Measurements from ENCODE around the gene SEL1L3. TPM values are rescaled to one million over a fixed set of nuclear protein-coding genes. Genes with fewer than 3 reads are reported as not detected.

Gene SEL1L3
- total and polyA plus RNA-seq, 12 donors: 1.4 to 9.8 (median 3.5) TPM

- Histone ChIP-seq H3K9me3 (no peaks in the 10 kb centered on the region), H3K27me3 (no peaks in the 10 kb centered on the region), H3K36me3 (peaks cover 0 to 45% (median 0%) of the 10 kb centered on the region in 9 donors), H3K27ac (no peak overlapping the region), H3K4me1 (peaks cover 0 to 20% (median 14%) of the 10 kb centered on the region in 9 donors), H3K4me3 (no peak overlapping the region)
- 92 to 93% methylated on average over 8 of the region's 8 CpGs for WGBS, 2 donors
- no peak for ATAC-seq
- DNase-seq: no peak
- TF ChIP-seq CTCF (IDR thresholded peaks at IDR 0.05): no peak
- intact Hi-C loops (cut with DNase I): no loop called here
Observed at GRCh38 chr4:25817059-25817681, 45.6 kb downstream of the SEL1L3 start.

DNA sequence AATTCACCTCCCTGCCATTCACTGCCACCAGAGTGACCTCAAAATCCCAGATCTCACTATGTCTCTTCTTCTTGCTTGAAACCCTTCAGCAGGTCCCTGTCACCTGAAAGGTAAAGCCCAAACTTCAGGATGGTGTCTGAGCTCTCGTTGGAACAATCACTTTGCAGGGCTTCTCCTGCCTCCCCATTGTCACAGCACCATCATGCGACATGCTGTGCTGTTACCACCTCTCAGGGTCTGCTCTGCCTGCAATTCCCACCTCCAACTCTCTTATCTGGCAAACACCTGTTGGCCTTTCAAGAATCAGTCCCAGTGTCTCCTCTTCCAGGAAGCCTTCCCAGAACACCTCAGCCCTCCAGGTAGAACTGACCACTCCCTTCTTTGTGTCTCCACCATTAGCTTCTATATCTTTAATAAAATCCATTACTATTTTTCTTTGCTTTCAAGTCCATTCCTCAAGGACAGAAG, 46.2 kb downstream of the SEL1L3 start:
- H3K4me3 ChIP-seq: no peak overlapping the region
- TF ChIP-seq CTCF (IDR thresholded peaks at IDR 0.05): no peak
- no peaks in the 10 kb centered on the region for H3K9me3 ChIP-seq
- H3K36me3 ChIP-seq: peaks cover 0 to 43% (median 0%) of the 10 kb centered on the region in 9 donors
- intact Hi-C loops (cut with DNase I): no loop called here
- ATAC-seq (no peak), DNase-seq (no peak)
- WGBS, 2 donors: 83 to 92% methylated on average over 2 of the region's 2 CpGs
- H3K27ac ChIP-seq: no peak overlapping the region
- peaks cover 0 to 20% (median 14%) of the 10 kb centered on the region in 9 donors for H3K4me1 ChIP-seq
- H3K27me3 ChIP-seq: no peaks in the 10 kb centered on the region

GRCh38 chr4:25815586-25815985, 47.2 kb downstream of the SEL1L3 start:
- intact Hi-C loops (cut with DNase I): no loop called here
- WGBS, 2 donors: 97% methylated on average over 5 of the region's 5 CpGs
- TF ChIP-seq CTCF (IDR thresholded peaks at IDR 0.05): no peak

GRCh38 chr4:25814301-25815136, 48.3 kb downstream of the SEL1L3 start:
- Histone ChIP-seq H3K4me1 (peaks cover 0 to 20% (median 14%) of the 10 kb centered on the region in 9 donors), H3K27me3 (no peaks in the 10 kb centered on the region), H3K4me3 (no peak overlapping the region), H3K9me3 (no peaks in the 10 kb centered on the region), H3K27ac (peak overlapping the region in 5 of 10 donors; percentile 7 to 52 (median 20)), H3K36me3 (peaks cover 0 to 36% (median 0%) of the 10 kb centered on the region in 9 donors)
- ATAC-seq (peak in 7 of 8 donors; percentile 49 to 84 (median 72)), DNase-seq (peak; percentile 20 to 27)
- no peak for TF ChIP-seq CTCF (IDR thresholded peaks at IDR 0.05)
- 59 to 60% methylated on average over 13 of the region's 13 CpGs for WGBS, 2 donors
- intact Hi-C loops (cut with DNase I): no loop called here

More at GRCh38 chr4:25815586-25815985, 47.2 kb downstream of the SEL1L3 start:
- Histone ChIP-seq H3K9me3 (no peaks in the 10 kb centered on the region), H3K27ac (no peak overlapping the region), H3K4me1 (peaks cover 0 to 20% (median 14%) of the 10 kb centered on the region in 9 donors), H3K27me3 (no peaks in the 10 kb centered on the region), H3K4me3 (no peak overlapping the region), H3K36me3 (peaks cover 0 to 46% (median 0%) of the 10 kb centered on the region in 9 donors)
- DNase-seq (no peak), ATAC-seq (no peak)
